ENCODE measurements around the gene DNAH10.

- TF ChIP-seq EZH2 (IDR thresholded peaks at IDR 0.05; ENCODE audit: borderline replicate concordance, low read length) (no peak), CTCF (IDR thresholded peaks at IDR 0.05; ENCODE audit: low read length) (no peak)
Measured at GRCh38 chr12:123929946-123930583, 168.0 kb downstream of the DNAH10 start.
